Upper lobe of left lung (tissue), 4 donors: ENCODE data around the gene BEX5.
A peak's percentile ranks its signal among the peaks of the same experiment; 100 is the strongest.

Experiments used
- CTCF ChIP-seq, 6 experiments: fragments of 450-650 bp in 4 of 6; fragments of 200-600 bp in 2 of 6; sonication (generic) in 2 of 6; IDR thresholded peaks; one replicate each; pipeline ENCODE4 v1.5.1; 2016 to 2019; ENCODE audit warnings: antibody characterized with exemption in 6 of 6
- POLR2A ChIP-seq, 4 donors: fragments of 450-650 bp; IDR thresholded peaks; one replicate each; pipeline ENCODE4 v1.5.1; 2016 to 2017; ENCODE audit warnings: antibody characterized with exemption in 4 of 4, mild to moderate bottlenecking in 2 of 4
- POLR2AphosphoS5 ChIP-seq, 2 donors: sonication (generic); formaldehyde crosslinking; IDR thresholded peaks; one replicate each; pipeline ENCODE4 v1.5.1; 2017; ENCODE audit warnings: antibody characterized with exemption in 2 of 2

GRCh38 chrX:102155806-102156179 lies at the start of gene BEX5:
- no peak for TF ChIP-seq CTCF (IDR thresholded peaks at IDR 0.05)
- TF ChIP-seq POLR2A (IDR thresholded peaks at IDR 0.05): peak in 1 of 4 donors; percentile 41
- peak in 1 of 2 donors; percentile 75 for TF ChIP-seq POLR2AphosphoS5 (IDR thresholded peaks at IDR 0.05)
